DMS 273 treated with DMSO at 0.1 percent for 48 hours (cell line): ENCODE data around the gene FIGNL2.
"Not testable (repeated sequence)": the region's sequence is repeated elsewhere in the genome, so short reads cannot be mapped to it uniquely, and the experiment has no call there.

Experiments
- DNase-seq: peaks from one replicate; lab custom pipeline; 2025; lab: John Stamatoyannopoulos, UW

FIGNL2 gene

GRCh38 chr12:51818086-51818485 lies 30.4 kb downstream of the FIGNL2 start:
- DNase-seq = no peak

- no peak for DNase-seq
These were observed 31.2 kb downstream of the FIGNL2 start for GRCh38 chr12:51817027-51817953.

- DNase-seq = no peak
These were observed 32.9 kb downstream of the FIGNL2 start for GRCh38 chr12:51815571-51815970.

GRCh38 chr12:51814311-51815088 lies 34.0 kb downstream of the FIGNL2 start:
- DNase-seq = no peak

GRCh38 chr12:51813931-51814310 lies 34.6 kb downstream of the FIGNL2 start:
- DNase-seq = no peak

- DNase-seq = no peak
These were observed 35.6 kb downstream of the FIGNL2 start for GRCh38 chr12:51812871-51813270.

GRCh38 chr12:51811203-51812202 lies 37.0 kb downstream of the FIGNL2 start:
- DNase-seq = no peak

GRCh38 chr12:51809193-51809592 lies 39.3 kb downstream of the FIGNL2 start:
- no peak for DNase-seq

GRCh38 chr12:51806896-51807295 lies 41.6 kb downstream of the FIGNL2 start:
- no peak for DNase-seq

GRCh38 chr12:51801027-51801426 lies 47.5 kb downstream of the FIGNL2 start:
- DNase-seq = no peak

- no peak for DNase-seq
These were observed 50.0 kb downstream of the FIGNL2 start for GRCh38 chr12:51798501-51798900.

- DNase-seq = not testable (repeated sequence)
These were observed 50.5 kb downstream of the FIGNL2 start for GRCh38 chr12:51798051-51798450.

- DNase-seq = no peak
These were observed 51.2 kb downstream of the FIGNL2 start for GRCh38 chr12:51797301-51797700.

GRCh38 chr12:51793201-51793600 lies 55.3 kb downstream of the FIGNL2 start:
- DNase-seq = no peak

GRCh38 chr12:51792417-51792816 lies 56.1 kb downstream of the FIGNL2 start:
- DNase-seq = no peak

- no peak for DNase-seq
These were observed 59.6 kb downstream of the FIGNL2 start for GRCh38 chr12:51788876-51789275.

- DNase-seq = no peak
These were observed 62.6 kb downstream of the FIGNL2 start for GRCh38 chr12:51785906-51786305.

GRCh38 chr12:51784688-51785087 lies 63.8 kb downstream of the FIGNL2 start:
- DNase-seq = no peak

- DNase-seq = no peak
These were observed 68.6 kb downstream of the FIGNL2 start for GRCh38 chr12:51779876-51780275.

- no peak for DNase-seq
These were observed 70.5 kb downstream of the FIGNL2 start for GRCh38 chr12:51777973-51778372.

GRCh38 chr12:51777457-51777856 lies 71.1 kb downstream of the FIGNL2 start:
- DNase-seq = no peak

- DNase-seq = no peak
These were observed 73.6 kb downstream of the FIGNL2 start for GRCh38 chr12:51774933-51775332.
